Stimulated activated naive CD4-positive, alpha-beta T cell (primary cell): ENCODE measurements around the gene CDK15.
"Not testable (repeated sequence)": the region's sequence is repeated elsewhere in the genome, so short reads cannot be mapped to it uniquely, and the experiment has no call there.

ENCODE experiments used
- DNase-seq, 6 experiments: peaks; one replicate each; lab custom pipeline; 2025; lab: John Stamatoyannopoulos, UW

The CDK15 gene

DNA sequence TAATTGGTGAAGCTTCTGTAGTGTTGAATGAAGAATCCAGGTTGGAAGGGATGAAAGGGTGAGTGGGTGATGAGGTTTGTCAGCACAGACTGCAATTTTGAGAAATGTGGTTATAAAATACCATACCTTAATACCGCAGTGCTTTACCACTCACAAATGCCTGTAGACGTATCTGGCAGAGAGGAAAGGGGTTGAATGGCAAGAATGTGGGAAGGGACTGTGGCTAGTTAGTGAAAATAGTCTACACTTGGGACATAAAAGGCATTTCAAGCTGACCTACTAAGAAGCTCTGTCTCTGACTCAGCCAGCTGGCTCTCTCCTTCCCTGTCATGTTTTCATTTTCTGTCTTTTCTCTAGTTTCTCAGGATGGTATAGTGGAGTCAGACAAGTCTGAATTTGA, 25.1 kb downstream of the CDK15 start:
- no peak for DNase-seq

DNA sequence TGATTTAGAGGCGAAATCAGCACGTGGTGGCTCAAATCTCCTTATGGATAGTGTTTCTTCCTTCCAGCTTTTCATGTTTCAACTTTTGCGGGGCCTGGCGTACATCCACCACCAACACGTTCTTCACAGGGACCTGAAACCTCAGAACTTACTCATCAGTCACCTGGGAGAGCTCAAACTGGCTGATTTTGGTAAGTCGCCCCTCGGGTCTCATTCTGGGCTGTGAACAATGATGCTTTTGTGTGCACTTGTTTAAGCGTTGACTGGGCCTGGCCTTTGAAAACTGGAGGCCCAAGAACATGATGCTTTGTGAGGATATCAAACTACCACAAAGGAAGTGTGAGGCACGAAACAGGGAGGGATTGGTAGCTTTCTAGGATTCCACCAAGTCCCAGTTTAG, 27.4 kb downstream of the CDK15 start:
- no peak for DNase-seq

GRCh38 chr2:201835066-201835465, 28.7 kb downstream of the CDK15 start:
- no peak for DNase-seq

DNA sequence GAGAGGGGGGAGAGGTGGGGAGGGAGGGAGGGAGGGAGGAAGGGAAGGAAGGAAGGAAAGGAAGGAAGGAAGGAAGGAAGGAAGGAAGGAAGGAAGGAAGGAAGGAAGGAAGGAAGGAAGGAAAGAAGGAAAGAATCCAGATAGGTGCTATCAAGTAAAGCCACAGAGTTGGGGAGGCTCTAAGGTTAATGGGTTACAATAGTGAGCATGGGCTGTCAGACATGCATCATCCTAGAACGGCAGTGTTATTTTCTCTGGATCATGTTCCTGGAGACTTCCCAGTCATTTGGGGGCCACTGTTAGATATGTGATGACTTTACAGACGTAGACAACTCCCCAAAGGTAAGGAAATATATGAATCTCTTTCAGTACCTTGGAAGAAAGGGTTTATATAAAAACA, 31.1 kb downstream of the CDK15 start:
- no peak for DNase-seq

GRCh38 chr2:201837824-201838431, 31.6 kb downstream of the CDK15 start:
- DNase-seq, result no peak

GRCh38 chr2:201839727-201840126, 33.4 kb downstream of the CDK15 start:
- no peak for DNase-seq

DNA sequence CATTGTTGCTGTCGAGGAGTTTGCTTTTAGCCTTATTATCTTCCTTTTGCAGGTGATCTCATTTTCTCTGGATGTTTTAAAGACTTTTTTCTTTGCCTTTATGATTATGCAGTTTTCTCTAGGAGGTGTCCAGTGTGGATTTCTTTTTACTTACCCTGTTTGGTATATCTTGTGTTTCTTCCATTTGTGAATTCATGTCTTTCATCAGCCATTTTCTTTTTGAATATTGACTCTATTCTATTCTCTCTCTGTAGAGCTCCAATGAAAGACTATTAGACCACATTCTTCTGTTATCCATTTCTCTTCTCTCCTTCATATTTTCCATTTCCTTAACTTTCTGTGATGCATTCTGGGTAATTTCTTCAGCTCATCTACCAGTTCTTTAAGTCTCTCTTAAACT, 34.4 kb downstream of the CDK15 start:
- DNase-seq, result no peak

- no peak for DNase-seq
Measured at GRCh38 chr2:201842131-201842860, 36.0 kb downstream of the CDK15 start.

DNA sequence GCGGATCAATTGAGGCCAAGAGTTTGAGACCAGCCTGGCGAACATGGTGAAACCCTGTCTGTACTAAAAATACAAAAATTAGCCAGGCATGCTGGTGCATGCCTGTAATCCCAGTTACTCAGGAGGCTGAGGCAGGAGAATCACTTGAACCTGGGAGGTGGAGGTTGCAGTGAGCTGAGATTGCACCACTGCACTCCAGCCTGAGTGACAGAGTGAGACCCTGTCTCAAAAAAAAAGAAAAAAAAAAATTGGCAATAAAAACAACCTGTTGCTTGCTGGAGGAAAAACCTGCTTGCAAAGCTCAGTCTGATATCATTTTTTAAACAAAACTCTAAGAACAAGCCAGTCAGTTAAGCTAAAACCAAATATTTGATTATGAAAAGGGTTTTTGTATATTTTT, 38.6 kb downstream of the CDK15 start:
- DNase-seq, result not testable (repeated sequence)

GRCh38 chr2:201847481-201847880, 41.1 kb downstream of the CDK15 start:
- no peak for DNase-seq

GRCh38 chr2:201852462-201852861, 46.1 kb downstream of the CDK15 start:
- DNase-seq, result no peak

DNA sequence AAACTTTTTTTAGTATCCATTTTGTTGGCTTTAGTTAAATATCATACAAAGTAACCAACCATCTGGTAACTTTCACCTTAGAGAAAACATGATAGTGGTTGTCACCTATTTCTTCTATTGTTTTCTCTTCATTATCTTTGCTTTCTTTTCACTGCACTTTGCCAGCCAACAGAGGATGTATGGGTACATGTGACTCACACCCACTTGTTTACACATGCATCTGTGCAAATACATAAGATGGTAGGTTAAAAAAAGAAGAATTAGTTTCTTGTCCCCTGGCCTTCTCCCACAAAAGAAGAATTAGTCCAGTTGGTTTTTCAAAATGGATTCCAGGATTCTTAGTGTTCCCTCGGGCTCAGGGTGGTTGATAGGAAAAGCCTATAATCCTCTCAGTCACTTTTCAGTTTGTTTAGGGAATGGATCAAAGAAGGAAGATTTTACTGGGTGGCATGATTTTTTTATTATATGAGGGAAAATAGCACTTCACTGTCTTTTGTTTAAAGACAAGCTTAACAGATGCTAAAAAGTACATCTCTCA, 46.6 kb downstream of the CDK15 start:
- DNase-seq, result no peak

GRCh38 chr2:201854221-201854801, 48.0 kb downstream of the CDK15 start:
- DNase-seq, result no peak

- DNase-seq, result no peak
Measured at GRCh38 chr2:201854841-201855240, 48.5 kb downstream of the CDK15 start.

DNA sequence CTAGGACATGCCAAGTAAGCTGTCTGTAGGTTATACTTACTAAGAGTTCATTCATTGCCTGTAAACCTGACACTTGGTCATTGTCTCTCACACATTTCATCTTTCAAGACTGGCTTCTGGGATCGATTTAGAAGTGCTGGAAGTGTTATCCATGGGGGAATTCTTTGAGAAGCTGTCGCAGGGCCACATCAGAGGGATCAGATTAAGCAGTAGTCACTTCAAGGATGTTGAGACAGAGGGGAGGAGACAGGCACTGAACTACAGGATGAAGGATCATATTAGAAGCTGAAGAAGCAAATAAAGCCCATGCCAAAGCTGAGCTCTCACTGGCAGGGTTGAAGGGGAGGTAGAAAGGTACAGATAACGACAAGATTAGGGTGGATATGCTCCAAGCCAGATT, 49.0 kb downstream of the CDK15 start:
- DNase-seq, result no peak

DNA sequence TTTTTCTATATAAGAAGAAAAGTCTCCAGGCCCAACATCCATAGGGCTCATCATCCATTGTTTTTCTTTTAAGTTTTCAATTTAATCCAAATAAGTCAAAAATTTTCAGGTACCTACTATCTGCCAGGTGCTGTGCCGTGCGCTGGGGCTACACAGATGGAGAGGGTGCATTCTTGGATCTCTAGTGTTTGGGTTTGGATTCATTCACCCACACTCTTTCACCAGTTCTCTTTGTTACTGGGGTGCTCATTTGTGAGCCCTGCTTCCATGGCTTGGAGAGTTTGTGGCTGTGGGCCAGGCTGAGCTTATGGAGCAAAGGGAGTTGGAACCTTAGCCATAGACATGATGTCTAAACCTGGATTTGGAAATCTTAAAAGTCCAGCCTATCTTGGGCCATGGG, 51.0 kb downstream of the CDK15 start:
- no peak for DNase-seq

GRCh38 chr2:201858281-201859184, 52.2 kb downstream of the CDK15 start:
- DNase-seq, result peak in 1 of 6 experiments; percentile 7

DNA sequence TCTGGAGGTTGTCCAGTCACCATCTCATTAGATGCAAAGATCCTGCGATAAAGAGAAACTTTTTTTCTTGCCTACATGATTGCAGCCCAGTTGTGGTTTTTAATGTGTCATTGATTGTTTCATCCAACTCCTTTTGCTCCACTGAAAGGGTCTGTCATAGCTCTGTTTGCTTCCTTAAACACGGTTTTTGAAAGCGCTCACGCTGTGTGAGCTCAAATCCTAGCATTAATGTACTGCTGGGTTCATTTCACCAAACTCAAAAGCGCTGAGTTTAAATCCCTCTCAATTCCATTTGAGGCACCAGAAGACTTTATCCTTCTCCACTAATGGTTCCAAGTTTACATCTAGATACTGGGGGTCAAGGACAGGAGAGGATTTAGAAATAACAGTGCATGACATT, 53.6 kb downstream of the CDK15 start:
- no peak for DNase-seq

- peak in 4 of 6 experiments; percentile 6 to 57 (median 28) for DNase-seq
Measured at GRCh38 chr2:201860636-201861066, 54.3 kb downstream of the CDK15 start.

GRCh38 chr2:201862843-201863242, 56.5 kb downstream of the CDK15 start:
- no peak for DNase-seq

GRCh38 chr2:201866643-201867473, 60.5 kb downstream of the CDK15 start:
- no peak for DNase-seq
